Endometrial microvascular endothelial cells (primary cell): Measurements from ENCODE around the gene ADAMTSL5. TPM values are rescaled to one million over a fixed set of nuclear protein-coding genes. Genes with fewer than 3 reads are reported as not detected.
"Not testable (repeated sequence)": the region's sequence is repeated elsewhere in the genome, so short reads cannot be mapped to it uniquely, and the experiment has no call there.

Experiments used
- in situ Hi-C: cut with HindIII; loops from 2 replicates; pipeline ENCODE4 v1.10.0; 2017; ENCODE audit warnings: low sequenced_read_pairs, low pct_unique_long_range_greater_than_20kb; ENCODE audit errors: inconsistent ontology term
- total RNA-seq: library from RNA; depleted of rRNA; stranded (reverse); fragments of >200 nt; gene quantifications from one replicate; pipeline ENCODE4 v1.2.3, GENCODE V29; 2015; ENCODE audit errors: inconsistent ontology term

Gene ADAMTSL5, protein sequence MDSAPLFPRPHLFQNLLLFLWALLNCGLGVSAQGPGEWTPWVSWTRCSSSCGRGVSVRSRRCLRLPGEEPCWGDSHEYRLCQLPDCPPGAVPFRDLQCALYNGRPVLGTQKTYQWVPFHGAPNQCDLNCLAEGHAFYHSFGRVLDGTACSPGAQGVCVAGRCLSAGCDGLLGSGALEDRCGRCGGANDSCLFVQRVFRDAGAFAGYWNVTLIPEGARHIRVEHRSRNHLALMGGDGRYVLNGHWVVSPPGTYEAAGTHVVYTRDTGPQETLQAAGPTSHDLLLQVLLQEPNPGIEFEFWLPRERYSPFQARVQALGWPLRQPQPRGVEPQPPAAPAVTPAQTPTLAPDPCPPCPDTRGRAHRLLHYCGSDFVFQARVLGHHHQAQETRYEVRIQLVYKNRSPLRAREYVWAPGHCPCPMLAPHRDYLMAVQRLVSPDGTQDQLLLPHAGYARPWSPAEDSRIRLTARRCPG
- total RNA-seq = not detected

DNA sequence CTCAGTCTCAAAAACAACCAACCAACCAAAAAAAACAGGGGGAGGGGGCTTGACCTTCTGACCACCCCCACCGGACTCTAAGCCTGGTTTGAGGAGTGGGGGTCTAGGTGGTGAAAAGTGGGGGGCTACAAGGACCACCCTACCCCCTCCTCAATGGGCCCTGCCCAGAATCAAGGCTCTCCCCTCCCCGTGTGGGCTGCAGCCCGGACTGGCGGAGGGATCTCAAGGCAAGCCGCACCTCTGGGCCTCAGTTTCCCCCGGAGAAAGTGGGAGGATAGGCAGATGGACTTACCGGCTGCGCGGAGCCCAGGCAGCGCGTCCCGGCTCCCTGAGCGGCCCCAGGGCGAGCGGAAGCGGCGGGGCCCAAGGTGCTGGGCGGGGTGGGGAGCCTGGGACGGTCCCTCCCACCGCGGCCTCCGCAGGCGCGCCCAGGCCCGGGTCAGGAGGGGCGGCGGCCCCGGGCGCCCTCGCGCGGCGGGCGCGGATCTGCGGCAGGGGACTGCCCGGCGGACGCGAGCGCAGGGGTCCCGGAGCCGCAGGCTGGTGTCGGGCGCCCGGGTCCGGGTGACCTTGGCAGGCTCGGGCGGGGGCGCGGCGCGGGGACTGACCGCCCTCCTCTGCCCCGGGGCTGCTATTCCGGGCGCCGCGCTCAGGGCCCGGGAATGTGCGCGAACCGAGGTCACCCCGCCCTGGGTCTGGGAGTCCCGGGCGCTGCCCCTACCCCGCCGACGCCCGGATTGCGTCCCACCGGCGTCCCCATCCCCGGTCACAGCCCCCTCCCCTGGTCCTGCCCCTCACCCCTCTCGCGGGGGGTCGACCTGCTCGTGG lies at the start of gene ADAMTSL5:
Gene ADAMTSL5 (minus strand): TSS at position 349 of the 828 bp plus-strand sequence. CDS start 2,076 bp downstream, outside the sequence.
- in situ Hi-C loops = no loop called here

DNA sequence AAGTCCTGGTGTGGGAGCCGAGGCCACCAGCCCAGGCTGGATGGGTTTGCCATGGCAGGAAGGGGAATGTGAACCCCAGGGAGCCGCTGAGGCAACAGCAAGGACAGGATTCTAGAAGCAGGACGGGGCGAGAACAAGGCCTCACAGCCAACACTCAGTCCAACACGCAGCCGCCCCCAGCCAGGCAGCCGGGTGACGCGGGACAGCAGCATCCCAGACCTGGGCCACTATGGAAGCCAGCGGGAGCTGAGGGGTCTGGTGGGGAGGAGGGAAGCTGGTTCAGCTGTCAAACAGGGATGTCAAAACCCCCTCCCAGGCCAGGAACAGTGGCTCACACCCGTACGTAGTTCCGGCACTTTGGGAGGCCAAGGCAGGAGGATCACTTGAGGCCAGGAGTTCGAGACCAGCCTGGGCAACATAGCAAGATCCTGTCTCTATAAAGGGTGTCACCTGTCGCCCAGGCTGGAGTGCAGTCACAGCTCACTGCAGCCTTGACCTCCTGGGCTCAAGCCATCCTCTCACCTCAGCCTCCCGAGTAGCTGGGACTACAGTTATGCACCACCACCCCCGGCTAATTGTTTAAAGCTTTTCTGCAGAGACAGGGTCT lies 48.5 kb upstream of the ADAMTSL5 start:
- in situ Hi-C loops = no loop called here

DNA sequence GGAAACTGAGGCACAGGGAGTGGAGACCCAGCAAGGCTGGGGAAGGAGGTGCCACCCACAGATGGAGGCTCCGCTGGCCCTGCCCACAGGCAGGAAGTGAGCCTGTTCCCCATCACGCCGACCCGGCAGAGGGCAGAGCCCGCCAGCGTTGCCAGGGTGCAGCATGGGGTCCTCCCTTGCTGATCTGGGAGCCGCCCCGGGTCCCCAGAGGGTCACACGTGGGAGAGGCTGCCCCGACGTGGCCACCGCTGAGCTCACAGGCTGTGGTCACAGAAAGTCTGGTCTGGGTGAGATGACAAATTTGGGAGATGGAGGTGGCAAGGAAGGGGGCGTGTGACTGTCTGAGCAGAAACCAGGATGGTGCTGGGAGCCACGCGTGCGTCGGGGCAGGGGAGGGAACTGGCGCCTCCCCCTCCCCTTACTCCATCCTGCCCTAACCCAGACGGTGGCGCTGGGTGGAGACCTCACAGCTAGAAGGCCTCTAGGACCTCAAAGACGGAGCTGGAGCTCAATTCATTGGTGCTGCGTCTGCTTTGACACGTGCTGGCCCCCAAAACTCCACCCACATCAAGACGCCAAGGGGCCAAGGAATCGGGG lies 47.6 kb upstream of the ADAMTSL5 start:
- in situ Hi-C loops = no loop called here

DNA sequence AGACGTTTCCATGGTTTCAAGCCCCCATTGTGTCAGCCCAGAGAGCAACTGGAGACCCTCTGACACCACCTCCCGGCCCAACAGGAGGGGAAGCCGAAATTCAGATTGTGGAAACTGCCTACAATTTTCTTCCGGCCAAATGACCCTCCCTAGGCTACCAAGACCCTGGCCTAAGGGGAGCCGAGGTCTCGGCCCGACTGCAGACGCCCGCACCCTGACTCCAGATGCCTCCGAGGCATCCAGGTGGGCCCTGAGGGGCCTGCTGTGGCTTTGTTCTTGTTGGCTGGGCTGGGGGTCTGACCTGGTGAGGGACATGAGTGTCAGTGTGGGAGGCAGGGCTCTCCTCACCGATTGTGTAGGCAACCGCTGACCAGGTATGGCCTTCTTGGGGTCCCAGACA lies 45.7 kb upstream of the ADAMTSL5 start:
- in situ Hi-C loops = no loop called here

DNA sequence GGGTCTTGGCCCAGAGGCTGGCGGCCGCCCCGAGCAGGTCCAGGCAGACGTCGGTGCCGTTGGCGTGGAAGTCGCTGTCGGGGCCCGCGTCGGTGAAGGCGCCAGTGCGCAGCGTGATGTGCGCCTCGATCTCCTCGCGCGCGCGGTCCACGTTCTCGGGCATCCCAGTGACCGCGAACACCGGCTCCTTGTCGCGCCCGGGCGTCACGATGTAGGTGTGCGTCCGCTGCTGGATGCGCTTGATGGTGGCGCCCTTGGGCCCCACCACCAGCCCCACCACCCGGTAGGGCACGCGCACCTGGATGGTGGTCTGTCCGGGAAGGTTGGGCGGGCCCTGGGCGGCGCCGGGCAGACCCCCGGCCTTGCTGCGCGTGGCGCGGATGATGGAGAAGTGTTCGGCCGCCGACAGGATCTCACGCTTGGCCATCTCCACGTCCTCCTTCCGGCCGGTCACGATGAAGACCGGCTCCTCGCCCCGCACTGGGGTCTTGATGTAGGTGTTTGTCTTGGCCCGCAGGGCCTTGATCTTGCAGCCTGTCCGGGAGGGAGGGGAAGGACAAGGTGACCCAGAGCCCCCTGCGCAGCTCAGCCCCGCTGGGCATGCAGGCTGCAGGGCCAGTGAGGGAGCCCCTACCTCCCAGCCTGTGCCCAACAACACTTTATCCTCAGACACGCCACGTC lies 43.7 kb upstream of the ADAMTSL5 start:
- in situ Hi-C loops = no loop called here

DNA sequence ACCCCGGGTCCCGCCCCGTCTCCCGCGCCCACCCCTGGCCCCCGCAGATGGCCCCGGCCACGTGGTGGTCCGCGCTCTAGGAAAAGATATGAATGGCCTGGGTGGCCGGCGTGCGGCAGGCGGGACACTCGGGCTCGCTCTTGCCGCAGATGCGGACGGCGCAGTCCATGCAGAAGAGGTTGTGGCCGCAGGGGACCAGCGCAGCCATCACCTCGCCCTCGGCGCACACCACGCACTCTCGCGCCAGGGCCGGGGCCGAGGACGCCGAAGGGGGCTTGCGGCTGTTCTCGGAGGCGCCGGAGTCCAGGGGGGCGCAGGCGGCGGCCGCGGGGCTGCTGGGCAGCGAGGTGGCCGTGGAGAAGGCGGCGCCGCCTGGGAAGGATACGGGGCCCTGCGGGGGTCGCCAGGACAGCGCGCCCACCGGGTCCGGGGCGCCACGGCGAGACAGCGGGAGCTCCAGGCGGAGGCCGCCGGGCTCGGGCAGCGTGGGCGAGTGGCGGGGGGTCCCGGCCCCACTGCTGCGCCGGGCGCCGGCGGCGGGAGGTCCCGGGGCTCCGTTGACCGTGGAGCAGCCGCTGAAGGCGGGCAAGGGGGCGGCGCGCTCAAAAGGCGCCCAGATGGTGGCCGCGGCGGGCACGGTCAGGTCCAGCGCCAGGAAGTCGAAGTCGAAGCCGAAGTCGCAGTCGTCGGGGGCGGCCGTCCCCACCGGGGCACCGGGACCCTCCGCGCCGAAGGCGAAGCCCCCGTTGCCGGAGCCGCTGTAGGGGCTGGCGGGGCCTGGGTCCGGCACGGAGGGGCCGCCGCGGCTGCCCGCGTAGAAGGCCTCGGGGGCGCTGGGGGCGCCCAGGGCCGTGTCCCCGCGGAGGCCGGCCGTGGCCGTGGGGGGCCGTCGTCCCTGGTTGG lies 42.9 kb upstream of the ADAMTSL5 start:
- in situ Hi-C loops = no loop called here

DNA sequence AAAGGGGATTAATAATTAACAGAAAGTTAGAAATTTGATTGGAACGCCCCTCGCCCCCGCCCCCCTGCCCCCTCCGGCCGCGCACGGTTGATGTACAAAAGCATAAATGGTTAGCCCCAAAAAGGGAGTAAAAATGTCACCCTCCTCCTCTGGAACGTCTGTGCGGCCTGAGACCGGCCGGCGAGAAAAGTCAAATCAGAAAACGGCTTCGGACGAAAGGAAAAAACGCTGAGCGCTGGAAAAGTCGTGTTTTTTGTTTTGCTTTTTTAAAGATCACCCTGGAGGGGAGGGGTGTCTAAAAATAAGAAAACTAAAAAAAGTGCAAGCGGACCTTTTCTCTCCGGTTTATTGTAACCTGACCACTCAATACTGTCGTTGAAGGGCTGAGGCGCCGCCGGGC lies 42.1 kb upstream of the ADAMTSL5 start:
- in situ Hi-C loops = no loop called here

DNA sequence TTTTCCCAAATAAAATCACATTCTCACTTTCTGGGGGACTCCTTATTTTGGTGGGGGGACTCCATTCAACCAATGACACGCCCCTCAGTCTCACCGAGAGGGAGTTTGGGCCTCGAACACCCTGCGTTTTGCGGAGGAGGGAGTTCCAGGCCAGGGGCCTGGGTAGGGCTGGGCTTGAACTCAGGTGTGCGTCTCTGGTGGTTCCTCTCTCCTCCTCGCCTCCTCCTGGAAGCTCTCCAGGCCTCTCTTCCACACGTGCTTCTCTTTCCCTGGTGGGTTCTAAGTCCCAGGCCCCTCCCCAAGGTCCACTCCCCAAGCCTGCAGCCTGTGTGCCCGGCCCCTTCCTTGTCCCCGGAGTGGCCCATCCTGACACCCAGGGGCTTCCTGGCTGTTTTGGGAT lies 40.6 kb upstream of the ADAMTSL5 start:
- in situ Hi-C loops = no loop called here

DNA sequence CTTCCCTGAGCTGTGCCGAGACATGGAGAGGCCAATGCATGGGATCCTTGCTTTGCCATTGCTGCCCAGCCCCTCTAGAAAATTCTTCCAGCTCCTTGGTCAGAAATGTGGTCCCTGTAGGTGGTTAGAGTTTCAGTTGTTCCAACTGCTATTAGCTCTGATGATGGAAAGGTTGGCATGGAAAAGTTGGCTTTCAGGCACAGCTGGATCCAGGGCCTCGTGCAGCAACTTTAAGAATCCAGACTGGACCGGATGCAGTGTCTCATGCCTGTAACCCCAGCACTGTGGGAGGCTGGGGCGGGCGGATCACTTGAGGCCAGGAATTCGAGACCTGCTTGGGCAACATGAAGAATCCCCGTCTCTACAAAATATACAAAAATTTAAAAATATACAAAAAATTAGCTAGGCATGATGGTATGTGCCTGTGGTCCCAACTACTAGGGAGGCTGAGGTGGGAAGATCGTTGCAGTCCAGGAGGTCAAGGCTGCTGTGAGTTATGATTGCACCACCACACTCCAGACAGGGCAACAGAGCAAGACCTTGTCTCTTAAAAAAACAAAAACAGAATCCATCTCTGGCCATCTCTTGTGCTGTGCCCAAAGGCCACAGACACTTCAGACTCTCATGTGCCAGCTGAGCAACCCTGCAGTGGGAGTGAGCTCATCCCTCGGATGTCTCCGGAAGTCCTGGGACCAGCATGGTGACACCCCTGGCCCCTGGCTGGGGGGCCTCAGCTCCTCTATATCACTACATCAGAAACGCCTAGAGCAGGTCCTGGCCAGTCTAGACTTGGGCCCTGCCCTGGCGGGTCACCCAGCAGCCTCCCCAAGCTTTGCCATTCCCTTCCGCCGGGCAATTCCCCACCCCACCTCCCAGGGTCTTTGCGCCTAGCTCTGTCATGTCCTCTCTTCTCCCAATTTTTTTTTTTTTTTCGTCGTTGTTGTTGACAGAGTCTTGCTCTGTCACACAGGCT lies 38.5 kb upstream of the ADAMTSL5 start:
- in situ Hi-C loops = no loop called here

DNA sequence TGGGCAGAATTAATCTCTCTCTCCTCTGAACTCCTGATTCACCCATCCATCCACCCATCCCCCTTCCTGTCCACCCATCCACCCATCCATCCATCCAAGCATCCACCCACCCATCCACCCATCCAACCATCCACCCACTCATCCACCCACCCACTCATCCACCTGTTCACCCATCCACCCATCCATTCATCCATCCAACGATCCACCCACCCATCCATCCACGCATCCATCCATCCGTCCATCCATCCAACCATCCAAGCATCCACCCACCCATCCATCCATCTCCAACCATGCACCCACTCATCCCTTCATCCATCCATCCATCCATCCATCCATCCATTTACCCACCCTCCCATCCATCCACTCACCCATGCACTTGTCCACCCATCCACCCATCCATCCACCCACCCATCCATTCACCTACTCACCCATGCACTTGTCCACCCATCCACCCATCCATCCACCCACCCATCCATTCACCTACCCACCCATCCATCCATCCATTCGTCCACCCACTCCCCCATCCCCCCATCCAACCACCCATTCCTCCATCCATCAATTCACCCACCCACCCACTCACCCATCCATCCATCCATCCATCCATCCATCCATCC lies 36.6 kb upstream of the ADAMTSL5 start:
- in situ Hi-C loops = no loop called here

DNA sequence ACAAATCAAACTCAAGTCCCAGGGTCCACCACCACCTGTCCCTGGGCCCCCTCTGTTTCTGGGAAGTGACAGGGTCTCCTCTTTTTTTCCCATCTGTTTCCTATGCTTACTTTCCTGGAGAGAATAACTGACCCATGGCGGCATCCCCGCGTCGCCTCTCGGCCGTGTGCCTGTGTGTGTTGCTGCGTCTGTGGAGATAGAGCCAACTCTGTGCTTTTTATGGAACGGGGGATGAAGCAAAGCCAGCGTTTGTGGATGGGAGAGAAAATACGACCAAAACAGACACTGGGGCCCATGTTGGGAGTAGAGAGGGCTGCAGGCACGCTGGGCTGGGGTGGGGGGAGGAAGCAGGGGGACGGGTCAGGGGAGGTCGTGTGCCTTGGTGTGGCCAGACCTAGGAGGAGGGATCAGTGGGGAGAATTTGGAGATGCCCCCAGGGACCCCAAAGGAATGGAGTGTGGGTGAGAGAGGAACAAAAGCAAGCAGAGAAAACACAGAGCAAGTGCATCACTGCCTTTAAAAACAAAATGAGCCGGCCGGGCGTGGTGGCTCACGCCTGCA lies 27.6 kb upstream of the ADAMTSL5 start:
- in situ Hi-C loops = no loop called here

DNA sequence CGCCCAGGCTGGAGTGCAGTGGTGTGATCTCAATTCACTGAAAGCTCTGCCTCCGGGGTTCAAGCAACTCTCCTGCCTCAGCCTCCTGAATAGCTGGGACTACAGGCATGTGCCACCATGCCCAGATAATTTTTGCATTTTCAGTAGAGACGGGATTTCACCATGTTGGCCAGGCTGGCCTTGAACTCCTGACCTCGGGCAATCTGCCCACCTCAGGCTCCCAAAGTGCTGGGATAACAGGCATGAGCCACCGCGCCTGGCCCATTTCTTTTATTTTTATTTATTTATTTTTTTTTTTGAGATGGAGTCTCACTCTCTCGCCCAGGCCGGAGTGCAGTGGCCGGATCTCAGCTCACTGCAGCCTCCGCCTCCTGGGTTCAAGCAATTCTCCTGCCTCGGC lies 26.9 kb upstream of the ADAMTSL5 start:
- in situ Hi-C loops = not testable (repeated sequence)

DNA sequence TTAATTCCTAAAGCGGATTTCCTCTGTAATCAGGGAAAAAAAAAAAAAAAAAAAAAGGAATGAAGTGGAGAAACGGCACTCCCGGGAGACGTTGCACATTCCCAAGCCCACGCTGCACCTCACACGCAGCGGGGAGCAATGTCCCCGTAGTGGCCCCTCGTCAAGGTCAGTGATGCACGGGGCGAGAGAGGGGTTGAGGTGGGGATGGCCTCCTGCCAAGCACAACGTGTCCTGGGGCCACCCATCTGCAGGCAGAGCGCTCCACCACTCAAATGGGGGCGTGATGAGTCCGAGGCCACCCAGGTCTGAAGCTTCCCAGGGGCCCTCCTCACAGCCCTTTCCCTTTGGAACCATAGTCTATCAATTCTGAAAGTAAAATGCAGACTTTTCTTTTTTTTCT lies 26.2 kb upstream of the ADAMTSL5 start:
- in situ Hi-C loops = no loop called here

DNA sequence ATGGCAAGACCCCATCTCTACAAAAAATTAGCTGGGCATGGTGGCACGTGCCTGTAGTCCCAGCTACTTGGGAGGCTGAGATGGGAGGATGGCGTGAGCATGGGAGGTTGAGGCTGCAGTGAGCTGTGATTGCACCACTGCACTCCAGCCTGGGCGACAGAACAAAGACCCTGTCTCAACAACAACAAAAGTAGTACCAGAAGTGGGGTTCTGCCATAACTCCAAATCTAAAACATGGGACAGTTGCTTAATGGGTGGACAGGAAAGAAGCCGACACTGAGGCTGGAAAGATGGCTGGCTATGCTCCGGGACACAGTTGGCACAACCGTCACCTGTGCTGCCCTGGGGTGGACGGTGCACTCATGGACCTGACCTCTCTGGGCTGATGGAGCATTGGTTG lies 22.9 kb upstream of the ADAMTSL5 start:
- in situ Hi-C loops = not testable (repeated sequence)

DNA sequence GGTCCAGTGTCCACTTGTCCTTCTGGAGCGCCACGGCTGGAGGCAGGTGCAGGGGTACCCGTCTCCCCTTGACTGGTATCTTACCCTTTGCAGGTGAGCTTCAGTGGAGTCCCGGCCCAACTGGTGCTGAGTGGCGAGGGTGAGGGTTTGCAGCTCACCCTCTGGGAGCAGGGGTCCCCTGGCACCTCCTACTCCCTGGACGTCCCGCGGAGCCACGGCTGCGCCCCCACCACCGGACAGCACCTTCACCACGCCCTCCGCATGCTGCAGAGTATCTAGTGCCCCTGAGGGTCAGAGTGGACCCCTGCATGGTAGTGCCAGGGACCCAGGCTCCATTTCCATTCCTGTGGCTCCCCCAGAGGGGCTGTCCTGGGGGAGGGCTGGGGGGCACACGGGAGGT lies 22.2 kb upstream of the ADAMTSL5 start:
- in situ Hi-C loops = no loop called here
